ENCODE data around the gene ACRBP.
A peak's percentile ranks its signal among the peaks of the same experiment; 100 is the strongest.

Gene ACRBP

DNA sequence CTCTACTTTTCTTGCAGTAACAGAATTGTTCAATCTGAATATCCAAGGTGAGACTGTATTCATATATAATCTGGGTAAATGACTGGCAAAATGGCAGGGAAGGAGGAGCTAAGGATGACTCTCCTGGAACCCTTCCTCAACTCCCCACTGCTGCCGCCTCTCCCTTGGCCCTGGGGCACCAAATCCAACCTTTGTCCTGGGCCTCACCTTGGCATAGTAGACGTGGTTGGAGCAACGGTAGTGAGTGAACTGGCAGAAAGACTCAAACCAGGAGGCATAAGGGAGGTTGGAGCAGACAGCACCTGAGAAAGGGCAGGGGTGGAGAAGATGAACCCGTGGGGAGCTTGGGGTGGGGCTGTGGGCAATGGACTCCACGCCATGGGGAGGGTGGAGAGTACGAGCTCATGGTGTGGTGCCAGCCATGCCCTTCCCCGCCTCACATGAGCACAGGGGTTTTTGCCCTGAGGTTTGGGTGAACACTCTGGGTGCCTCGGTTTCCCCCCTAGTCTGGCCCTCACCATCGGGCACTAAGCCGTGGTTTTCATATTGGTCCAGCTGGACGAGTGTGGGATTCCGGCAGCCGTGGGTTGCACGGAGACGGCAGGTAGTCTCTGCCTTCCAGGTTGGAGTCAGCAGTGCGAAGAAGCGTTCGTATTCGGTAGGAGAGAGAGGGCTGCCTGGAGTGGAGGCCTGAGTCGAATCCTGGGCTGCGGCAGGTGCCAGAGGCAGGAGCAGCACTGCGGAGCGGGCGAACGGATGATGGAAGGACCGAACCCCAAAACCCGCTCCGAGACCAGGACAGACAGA lies 753 bp downstream of the ACRBP start:
- DNase-seq (ENCODE audit: low read depth): no peak

DNA sequence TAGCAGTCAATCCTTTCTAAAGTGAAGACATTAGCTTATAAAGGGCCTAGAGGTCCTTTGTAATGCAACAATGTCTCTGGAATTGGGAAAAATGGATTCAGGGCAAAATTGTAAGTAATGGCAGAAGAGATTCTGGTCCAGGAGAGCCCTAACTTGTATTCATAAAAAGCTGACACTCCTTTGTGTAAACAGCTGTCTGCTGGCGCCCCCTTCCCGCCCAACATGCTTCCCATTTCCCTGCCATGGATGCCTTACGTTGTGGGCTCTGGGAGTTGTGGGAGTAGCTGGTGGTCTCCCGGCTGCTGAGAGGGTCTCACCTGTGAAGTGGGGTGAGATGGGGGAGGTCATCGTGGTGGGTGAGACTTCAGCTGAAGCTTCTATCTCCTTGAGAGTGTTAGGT lies 2.3 kb downstream of the ACRBP start:
- no peak for DNase-seq (ENCODE audit: low read depth)

DNA sequence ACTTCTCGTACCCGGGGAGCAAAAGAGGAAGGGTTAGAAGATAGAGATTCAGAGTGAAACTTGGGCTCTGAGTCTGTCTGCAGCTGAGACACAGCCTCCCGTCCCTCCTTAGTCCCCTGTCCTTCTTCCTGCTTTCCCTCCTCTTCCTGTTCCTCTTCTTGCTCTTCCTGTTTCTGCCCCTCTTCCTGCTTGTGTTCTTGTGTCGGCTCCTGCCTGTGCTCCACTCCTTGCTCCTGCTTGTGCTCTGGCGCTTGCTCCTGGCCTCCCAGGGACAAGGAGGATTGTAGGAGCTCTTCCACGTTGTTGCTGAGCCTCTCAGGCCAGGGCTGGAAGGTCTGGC lies 3.0 kb downstream of the ACRBP start:
- no peak for DNase-seq (ENCODE audit: low read depth)

- no peak for DNase-seq (ENCODE audit: low read depth)
Observed at GRCh38 chr12:6643569-6644256, 3.5 kb downstream of the ACRBP start.

- no peak for DNase-seq (ENCODE audit: low read depth)
Observed at GRCh38 chr12:6641131-6641530, 6.1 kb downstream of the ACRBP start.

DNA sequence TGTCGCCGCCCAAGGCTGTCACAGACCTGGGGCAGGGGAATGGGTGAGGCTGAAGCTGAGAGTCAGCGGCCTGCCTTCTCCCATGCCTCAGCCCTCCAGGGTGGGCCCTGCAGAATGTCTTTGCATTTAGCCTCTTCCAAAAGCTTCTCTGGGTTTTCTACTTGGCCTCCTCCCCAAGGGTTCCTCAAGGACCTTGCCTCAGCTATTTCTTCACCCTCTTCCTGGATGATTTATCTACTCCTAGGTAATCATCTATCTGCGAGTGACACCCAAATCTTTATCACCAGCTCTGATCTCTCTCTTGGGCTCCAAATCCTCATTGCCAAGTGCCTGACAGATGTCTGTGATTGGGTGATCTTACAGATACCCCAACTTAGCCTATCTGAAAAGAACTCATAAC lies 6.7 kb downstream of the ACRBP start:
- DNase-seq (ENCODE audit: low read depth): no peak

- DNase-seq (ENCODE audit: low read depth): no peak
Observed at GRCh38 chr12:6639151-6639801, 8.0 kb downstream of the ACRBP start.

- DNase-seq (ENCODE audit: low read depth): no peak
Observed at GRCh38 chr12:6638305-6638704, 8.9 kb downstream of the ACRBP start.

- DNase-seq (ENCODE audit: low read depth): no peak
Observed at GRCh38 chr12:6635856-6636531, 11.2 kb downstream of the ACRBP start, which contains the start of gene LPAR5. TSS of gene LPAR5 (minus strand) at chr12:6635959. CDS start at chr12:6621248, 14,711 bp downstream.

GRCh38 chr12:6635375-6635855 lies 11.8 kb downstream of the ACRBP start:
- no peak for DNase-seq (ENCODE audit: low read depth)

DNA sequence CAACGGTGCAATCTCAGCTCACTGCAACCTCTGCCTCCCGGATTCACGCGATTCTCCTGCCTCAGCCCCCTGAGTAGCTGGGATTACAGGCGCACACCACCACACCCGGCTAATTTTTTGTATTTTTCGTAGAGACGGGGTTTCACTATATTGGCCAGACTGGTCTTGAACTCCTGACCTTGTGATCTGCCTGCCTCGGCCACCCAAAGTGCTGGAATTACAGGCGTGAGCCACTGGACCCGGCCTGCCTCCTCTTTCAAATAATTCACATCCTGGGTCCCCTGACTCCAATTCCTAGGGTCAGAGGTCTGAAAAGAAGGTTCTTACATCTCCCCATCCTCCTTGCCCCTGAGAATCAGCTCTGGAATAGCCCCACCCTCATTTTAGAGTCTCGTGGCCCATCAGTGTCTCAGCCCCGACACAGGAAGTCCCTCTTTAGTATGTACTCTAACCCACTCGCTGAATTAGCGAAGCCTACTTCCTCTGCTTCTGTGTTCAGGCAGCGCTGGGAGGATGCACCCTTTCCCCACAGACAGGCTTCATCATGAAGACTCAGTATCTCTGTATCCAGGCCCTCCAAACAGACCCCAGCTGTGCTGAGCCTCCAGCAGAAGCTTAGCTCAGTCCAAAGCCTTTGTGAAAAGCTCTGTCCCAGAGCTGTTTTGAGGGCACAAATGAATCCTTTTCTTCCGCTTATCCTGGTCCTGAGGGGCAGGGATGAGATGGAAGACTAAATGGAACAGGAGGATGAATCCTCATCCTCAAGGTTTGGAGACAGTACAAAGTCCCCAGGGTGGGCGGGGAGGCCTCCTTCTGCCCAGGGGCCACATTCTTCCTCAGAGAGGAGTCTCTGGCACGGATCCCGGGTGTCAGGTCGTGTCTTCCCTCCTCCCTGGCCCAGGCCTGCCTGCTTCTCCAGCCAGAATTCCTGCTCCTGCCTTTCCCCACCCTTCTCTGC lies 14.9 kb downstream of the ACRBP start:
- DNase-seq (ENCODE audit: low read depth): no peak

- no peak for DNase-seq (ENCODE audit: low read depth)
Observed at GRCh38 chr12:6631549-6631961, 15.7 kb downstream of the ACRBP start.

DNA sequence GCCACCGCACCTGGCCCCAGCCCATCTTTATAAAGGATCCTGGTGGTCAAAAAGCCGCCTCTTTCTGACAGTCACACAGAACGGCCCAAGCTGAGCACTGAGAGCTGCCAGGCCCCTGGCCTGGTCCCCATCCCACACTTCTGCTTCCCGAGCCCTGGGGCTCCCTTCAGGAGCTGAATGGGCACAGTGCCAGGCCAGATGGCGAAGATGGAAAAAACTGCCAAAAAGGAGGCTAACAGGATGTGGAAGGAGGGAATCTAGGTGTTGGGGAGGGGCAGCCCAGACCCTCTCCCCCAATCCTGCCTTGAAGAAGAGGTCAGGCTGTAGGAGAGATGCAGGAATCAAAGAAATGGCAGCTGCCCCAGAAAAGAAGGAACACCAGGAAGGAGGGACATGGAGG lies 16.5 kb downstream of the ACRBP start:
- DNase-seq (ENCODE audit: low read depth): no peak

DNA sequence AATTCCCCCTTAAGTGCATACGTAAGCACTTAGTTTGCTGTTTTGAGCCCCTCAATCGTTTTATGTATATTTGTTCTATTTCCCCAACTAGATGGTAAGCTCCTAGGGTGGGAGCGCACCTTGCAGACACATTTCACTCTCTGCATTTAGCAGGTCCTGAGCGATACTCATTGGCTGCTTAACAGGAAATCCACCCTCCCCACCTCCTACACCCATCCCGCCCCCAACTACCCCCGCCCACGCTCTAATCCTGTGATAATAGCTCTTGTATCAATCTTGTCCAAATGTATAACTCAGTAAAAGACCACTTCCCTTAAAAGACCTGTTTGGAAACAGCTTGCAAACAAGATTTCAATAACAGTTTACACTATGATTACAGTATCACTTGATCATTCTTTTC lies 19.6 kb downstream of the ACRBP start:
- DNase-seq (ENCODE audit: low read depth): no peak

DNA sequence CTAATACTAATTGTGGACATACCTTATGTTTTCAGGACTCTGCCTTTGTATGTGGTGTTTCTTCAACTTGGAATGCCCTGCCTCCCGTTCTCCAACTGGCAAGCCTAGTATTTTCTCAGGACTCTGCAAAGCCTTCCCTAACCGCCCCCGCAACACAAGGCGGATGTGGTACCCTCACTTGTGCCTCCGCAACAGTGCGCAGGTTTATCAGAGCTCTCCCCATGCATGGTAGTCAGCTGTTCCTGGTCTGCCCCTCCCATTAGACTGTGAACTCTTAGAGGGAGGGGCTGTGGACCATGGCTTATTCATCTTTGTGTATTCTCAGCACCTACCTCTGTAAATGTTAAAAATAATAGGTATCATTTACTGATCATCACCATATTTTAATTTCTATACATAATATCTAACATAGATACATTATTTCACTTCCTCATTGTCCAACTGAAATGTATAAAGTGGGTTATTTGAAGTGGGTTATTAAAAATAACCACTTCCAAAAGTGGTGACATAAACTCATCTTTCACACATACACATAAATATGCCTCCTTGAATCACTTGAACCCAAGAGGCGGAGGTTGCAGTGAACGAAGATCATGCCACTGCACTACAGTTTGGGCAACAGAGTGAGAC lies 20.5 kb downstream of the ACRBP start:
- no peak for DNase-seq (ENCODE audit: low read depth)

- no peak for DNase-seq (ENCODE audit: low read depth)
Observed at GRCh38 chr12:6620885-6621274, 26.4 kb downstream of the ACRBP start.

- DNase-seq (ENCODE audit: low read depth): peak; percentile 18
Observed at GRCh38 chr12:6620137-6620884, 26.9 kb downstream of the ACRBP start.

- DNase-seq (ENCODE audit: low read depth): no peak
Observed at GRCh38 chr12:6618483-6619225, 28.6 kb downstream of the ACRBP start.

DNA sequence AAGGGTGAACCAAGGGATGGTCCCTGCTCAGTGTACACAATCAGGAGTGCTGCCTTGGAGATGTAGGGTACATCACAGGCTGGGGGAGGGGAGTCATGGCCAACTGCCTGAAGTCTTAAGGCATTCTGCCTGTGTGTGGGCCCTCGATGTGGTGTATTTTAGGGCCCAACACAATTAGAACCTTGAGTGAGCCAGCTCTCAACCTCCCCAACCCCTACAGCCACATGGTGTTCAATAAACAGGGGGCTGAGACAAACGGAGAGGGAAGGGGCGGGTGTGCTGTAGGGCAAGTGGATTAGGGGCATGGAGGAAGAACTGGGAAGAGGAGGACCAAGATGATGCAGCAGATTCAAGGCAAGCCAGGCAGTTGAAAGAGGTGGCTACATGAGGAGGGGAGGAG lies 31.4 kb downstream of the ACRBP start:
- no peak for DNase-seq (ENCODE audit: low read depth)
